Measurements from ENCODE around the gene UTS2B. TPM values are rescaled to one million over a fixed set of nuclear protein-coding genes. Genes with fewer than 3 reads are reported as not detected.
A peak's percentile ranks its signal among the peaks of the same experiment; 100 is the strongest.

The UTS2B gene
- total and polyA plus RNA-seq, 2 of the 13 experiments (the other 11 are each of a cell fraction or from before 2014, with no cell fraction given): 0.03 to 0.46 TPM

DNA sequence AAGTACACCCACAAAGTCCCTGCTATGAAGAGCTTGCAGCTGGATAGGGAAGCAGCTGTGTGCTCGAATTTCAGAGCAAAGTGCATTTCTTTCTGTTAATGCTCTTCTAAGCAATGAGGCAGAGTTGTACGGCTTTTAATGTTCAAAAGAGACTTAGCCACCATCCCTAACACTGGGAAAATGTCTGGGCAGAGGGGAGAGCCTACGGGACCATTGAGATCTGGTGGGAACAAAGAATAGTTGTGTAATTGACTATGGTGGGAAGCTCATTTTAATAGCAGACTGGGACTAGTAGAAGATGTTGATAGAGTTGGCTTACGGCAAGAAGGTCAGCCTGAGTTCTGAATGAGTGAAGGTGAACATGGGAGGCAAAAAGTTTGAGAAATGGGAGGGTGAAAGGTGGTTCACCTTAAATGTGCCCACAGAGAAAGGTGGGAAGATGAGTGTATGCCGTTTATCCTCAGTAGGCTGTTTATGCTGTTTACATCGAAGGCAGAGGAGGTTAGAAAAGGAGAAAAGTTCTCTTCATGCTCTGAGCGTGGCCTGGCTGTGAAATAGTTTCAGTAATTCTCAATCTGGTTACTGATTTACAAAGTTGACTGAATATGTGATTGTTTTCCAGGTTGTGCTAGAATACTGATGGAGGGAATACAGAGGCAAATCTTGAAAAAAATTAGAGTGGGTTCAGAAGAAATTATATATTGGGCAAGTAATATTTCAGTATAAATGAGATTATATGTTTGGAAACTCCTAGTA is 22.9 kb upstream of the UTS2B start (continued):
- TF ChIP-seq, protein P1, sequence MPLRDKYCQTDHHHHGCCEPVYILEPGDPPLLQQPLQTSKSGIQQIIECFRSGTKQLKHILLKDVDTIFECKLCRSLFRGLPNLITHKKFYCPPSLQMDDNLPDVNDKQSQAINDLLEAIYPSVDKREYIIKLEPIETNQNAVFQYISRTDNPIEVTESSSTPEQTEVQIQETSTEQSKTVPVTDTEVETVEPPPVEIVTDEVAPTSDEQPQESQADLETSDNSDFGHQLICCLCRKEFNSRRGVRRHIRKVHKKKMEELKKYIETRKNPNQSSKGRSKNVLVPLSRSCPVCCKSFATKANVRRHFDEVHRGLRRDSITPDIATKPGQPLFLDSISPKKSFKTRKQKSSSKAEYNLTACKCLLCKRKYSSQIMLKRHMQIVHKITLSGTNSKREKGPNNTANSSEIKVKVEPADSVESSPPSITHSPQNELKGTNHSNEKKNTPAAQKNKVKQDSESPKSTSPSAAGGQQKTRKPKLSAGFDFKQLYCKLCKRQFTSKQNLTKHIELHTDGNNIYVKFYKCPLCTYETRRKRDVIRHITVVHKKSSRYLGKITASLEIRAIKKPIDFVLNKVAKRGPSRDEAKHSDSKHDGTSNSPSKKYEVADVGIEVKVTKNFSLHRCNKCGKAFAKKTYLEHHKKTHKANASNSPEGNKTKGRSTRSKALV (CRISPR knock-in tag; IDR thresholded peaks at IDR 0.05): peak; percentile 70; the same call in 1 of the 2 replicates
- TF ChIP-seq NAIF1 (CRISPR knock-in tag; IDR thresholded peaks at IDR 0.05; ENCODE audit: borderline replicate concordance) (0 out of 2 replicates have a peak, but pooled peaks have one; percentile 35), YEATS4 (CRISPR knock-in tag; IDR thresholded peaks at IDR 0.05; ENCODE audit: borderline replicate concordance) (0 out of 2 replicates have a peak, but pooled peaks have one; percentile 28)

DNA sequence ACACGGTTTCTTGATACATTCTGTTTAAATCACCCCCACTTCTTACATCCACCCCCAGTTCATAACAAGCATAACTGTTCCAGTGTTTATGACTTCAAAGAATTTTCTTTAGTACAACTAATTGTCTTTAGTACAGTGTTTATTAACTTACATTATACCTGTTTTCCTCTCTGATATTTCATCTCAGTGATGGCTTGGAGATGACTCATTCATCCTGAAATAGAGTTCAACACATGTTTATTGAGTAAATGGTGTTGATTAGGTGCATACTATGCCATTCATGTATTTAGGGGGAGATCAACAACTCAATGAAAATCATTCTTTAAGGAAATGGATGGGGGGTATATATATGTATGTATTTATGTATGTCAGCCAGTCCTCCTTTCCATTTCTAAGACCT is 21.7 kb upstream of the UTS2B start:
- no peaks in the 10 kb centered on the region for H3K9me3 ChIP-seq (ENCODE audit: low read length)
- FAIRE-seq: no peak
- CTCF ChIA-PET (ENCODE audit: low intra/inter-chr PET ratio, low total read pairs): no interaction called here
- no peak for TF ChIP-seq ZNF446 (CRISPR knock-in tag; IDR thresholded peaks at IDR 0.05)
- TF ChIP-seq TARDBP (CRISPR knock-in tag; IDR thresholded peaks at IDR 0.05): no peak
- no peak for TF ChIP-seq TAF1 (CRISPR knock-in tag; IDR thresholded peaks at IDR 0.05)
- TF ChIP-seq, protein P2, sequence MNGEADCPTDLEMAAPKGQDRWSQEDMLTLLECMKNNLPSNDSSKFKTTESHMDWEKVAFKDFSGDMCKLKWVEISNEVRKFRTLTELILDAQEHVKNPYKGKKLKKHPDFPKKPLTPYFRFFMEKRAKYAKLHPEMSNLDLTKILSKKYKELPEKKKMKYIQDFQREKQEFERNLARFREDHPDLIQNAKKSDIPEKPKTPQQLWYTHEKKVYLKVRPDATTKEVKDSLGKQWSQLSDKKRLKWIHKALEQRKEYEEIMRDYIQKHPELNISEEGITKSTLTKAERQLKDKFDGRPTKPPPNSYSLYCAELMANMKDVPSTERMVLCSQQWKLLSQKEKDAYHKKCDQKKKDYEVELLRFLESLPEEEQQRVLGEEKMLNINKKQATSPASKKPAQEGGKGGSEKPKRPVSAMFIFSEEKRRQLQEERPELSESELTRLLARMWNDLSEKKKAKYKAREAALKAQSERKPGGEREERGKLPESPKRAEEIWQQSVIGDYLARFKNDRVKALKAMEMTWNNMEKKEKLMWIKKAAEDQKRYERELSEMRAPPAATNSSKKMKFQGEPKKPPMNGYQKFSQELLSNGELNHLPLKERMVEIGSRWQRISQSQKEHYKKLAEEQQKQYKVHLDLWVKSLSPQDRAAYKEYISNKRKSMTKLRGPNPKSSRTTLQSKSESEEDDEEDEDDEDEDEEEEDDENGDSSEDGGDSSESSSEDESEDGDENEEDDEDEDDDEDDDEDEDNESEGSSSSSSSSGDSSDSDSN (CRISPR knock-in tag; IDR thresholded peaks at IDR 0.05): no peak
- TF ChIP-seq, protein P3, sequence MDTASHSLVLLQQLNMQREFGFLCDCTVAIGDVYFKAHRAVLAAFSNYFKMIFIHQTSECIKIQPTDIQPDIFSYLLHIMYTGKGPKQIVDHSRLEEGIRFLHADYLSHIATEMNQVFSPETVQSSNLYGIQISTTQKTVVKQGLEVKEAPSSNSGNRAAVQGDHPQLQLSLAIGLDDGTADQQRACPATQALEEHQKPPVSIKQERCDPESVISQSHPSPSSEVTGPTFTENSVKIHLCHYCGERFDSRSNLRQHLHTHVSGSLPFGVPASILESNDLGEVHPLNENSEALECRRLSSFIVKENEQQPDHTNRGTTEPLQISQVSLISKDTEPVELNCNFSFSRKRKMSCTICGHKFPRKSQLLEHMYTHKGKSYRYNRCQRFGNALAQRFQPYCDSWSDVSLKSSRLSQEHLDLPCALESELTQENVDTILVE (CRISPR knock-in tag; IDR thresholded peaks at IDR 0.05): no peak
- TF ChIP-seq, protein P4, sequence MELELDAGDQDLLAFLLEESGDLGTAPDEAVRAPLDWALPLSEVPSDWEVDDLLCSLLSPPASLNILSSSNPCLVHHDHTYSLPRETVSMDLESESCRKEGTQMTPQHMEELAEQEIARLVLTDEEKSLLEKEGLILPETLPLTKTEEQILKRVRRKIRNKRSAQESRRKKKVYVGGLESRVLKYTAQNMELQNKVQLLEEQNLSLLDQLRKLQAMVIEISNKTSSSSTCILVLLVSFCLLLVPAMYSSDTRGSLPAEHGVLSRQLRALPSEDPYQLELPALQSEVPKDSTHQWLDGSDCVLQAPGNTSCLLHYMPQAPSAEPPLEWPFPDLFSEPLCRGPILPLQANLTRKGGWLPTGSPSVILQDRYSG (CRISPR knock-in tag; IDR thresholded peaks at IDR 0.05): no peak
- TF ChIP-seq CHD2 (IDR thresholded peaks at IDR 0.05; ENCODE audit: low read depth, low read length): no peak
- TF ChIP-seq, protein P5, sequence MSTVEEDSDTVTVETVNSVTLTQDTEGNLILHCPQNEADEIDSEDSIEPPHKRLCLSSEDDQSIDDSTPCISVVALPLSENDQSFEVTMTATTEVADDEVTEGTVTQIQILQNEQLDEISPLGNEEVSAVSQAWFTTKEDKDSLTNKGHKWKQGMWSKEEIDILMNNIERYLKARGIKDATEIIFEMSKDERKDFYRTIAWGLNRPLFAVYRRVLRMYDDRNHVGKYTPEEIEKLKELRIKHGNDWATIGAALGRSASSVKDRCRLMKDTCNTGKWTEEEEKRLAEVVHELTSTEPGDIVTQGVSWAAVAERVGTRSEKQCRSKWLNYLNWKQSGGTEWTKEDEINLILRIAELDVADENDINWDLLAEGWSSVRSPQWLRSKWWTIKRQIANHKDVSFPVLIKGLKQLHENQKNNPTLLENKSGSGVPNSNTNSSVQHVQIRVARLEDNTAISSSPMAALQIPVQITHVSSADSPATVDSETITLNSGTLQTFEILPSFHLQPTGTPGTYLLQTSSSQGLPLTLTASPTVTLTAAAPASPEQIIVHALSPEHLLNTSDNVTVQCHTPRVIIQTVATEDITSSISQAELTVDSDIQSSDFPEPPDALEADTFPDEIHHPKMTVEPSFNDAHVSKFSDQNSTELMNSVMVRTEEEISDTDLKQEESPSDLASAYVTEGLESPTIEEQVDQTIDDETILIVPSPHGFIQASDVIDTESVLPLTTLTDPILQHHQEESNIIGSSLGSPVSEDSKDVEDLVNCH (CRISPR knock-in tag; IDR thresholded peaks at IDR 0.05): no peak

More for the DNA sequence above, 21.7 kb upstream of the UTS2B start:
- H3K79me2 ChIP-seq (ENCODE audit: insufficient read depth, low read length): peaks cover 99% of the 10 kb centered on the region
- BruUV-seq (replicated peaks): no TSS peak
- H3K27me3 ChIP-seq (ENCODE audit: control insufficient read depth in 1 of 2, insufficient read depth in 2 of 2, low read length in 2 of 2): no peaks in the 10 kb centered on the region
- POLR2A ChIA-PET: no interaction called here
- 0 out of 5 replicates have a peak, but pooled peaks cover 0 to 2% of the 10 kb centered on the region in 2 experiments for H3K36me3 ChIP-seq (replicated peaks in 1 of 2; ENCODE audit: control insufficient read depth in 1 of 2, insufficient read depth in 2 of 2, low read length in 2 of 2)
- 84% methylated on average over 1 of the region's 1 CpG for WGBS (ENCODE audit: low lambda C conversion rate)
- H3K4me1 ChIP-seq (ENCODE audit: insufficient read depth, low read length): peaks cover 74% of the 10 kb centered on the region
- in situ Hi-C loops (cut with HindIII; ENCODE audit: extremely low pct_ligation_motif_present, low pct_unique_long_range_greater_than_20kb) (no loop called here), intact Hi-C loops (cut with micrococcal nuclease; ENCODE audit: unreplicated experiment) (loop anchor here (2.0 to 10.0 kb wide), 2 partner anchors 13 to 107 kb away; no protein-coding TSS in a partner anchor)
- no peak overlapping the region for H3K9ac ChIP-seq (ENCODE audit: insufficient read depth, low read depth, low read length)
- no peak overlapping the region for H3K27ac ChIP-seq (ENCODE audit: extremely low read length, insufficient read depth, low read length)
- H4K20me1 ChIP-seq (ENCODE audit: insufficient read depth, low read length): peaks cover 19% of the 10 kb centered on the region
- DNase-seq (ENCODE audit: low spot score) (no peak), ATAC-seq (no peak)
- peak overlapping the region; percentile 84; the same call in 1 of the 2 replicates for H3K4me2 ChIP-seq (ENCODE audit: low read depth, low read length)
- H2AFZ ChIP-seq (ENCODE audit: low read length): no peak overlapping the region
- no peak overlapping the region; a peak in 1 of 6 replicates for H3K4me3 ChIP-seq (replicated peaks in 1 of 3; ENCODE audit: insufficient read depth in 1 of 3, low read depth in 2 of 3, low read length in 3 of 3)
